Mammary epithelial cell (primary cell): ENCODE results near the gene CHMP5.

Experiments
- EZH2 ChIP-seq: IDR thresholded peaks from 2 replicates; pipeline ENCODE4 v1.6.1; 2012; ENCODE audit warnings: low read length, inconsistent platforms, borderline replicate concordance
- TF ChIP-seq, protein P1 (sequence below), 2 donors: IDR thresholded peaks in 1 of 2; conservative IDR thresholded peaks in 1 of 2; 2 replicates each; pipeline ENCODE4 v1.5.1; 2011 to 2012; ENCODE audit warnings: inconsistent platforms in 2 of 2, low read length in 2 of 2, mild to moderate bottlenecking in 2 of 2, control low read depth in 1 of 2, low read depth in 1 of 2; ENCODE audit not compliant: insufficient read depth in 1 of 2; ENCODE audit errors: extremely low read depth in 1 of 2

GRCh38 chr9:33263131-33264002 is 1.5 kb upstream of the CHMP5 start:
- TF ChIP-seq, protein P1, sequence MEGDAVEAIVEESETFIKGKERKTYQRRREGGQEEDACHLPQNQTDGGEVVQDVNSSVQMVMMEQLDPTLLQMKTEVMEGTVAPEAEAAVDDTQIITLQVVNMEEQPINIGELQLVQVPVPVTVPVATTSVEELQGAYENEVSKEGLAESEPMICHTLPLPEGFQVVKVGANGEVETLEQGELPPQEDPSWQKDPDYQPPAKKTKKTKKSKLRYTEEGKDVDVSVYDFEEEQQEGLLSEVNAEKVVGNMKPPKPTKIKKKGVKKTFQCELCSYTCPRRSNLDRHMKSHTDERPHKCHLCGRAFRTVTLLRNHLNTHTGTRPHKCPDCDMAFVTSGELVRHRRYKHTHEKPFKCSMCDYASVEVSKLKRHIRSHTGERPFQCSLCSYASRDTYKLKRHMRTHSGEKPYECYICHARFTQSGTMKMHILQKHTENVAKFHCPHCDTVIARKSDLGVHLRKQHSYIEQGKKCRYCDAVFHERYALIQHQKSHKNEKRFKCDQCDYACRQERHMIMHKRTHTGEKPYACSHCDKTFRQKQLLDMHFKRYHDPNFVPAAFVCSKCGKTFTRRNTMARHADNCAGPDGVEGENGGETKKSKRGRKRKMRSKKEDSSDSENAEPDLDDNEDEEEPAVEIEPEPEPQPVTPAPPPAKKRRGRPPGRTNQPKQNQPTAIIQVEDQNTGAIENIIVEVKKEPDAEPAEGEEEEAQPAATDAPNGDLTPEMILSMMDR (conservative IDR thresholded peaks at IDR 0.05 in 1 of 2, IDR thresholded peaks at IDR 0.05 in 1 of 2; ENCODE audit: extremely low read depth in 1 of 2, insufficient read depth in 1 of 2, low read depth in 1 of 2, low read length in 2 of 2) = no peak
- TF ChIP-seq EZH2 = no peak
